ENCODE measurements around the gene CAVIN2.

- TF ChIP-seq CTCF (IDR thresholded peaks at IDR 0.05) (no peak), POLR2A (IDR thresholded peaks at IDR 0.05) (no peak)
Measured at GRCh38 chr2:191892391-191892790, 45.5 kb upstream of the CAVIN2 start.
